ENCODE measurements around the gene PML. TPM values are rescaled to one million over a fixed set of nuclear protein-coding genes. Genes with fewer than 3 reads are reported as not detected.

The PML gene
- total RNA-seq, 1 experiment from 2014 or later = 67.2 TPM

- H3K27me3 ChIP-seq (ENCODE audit: insufficient read depth, low read depth) = no peaks in the 10 kb centered on the region
- TF ChIP-seq EZH2 (IDR thresholded peaks at IDR 0.05; ENCODE audit: low read depth) = no peak
- no peak for TF ChIP-seq CTCF (conservative IDR thresholded peaks at IDR 0.05)
- BruUV-seq (replicated peaks) = no TSS peak
- H2AFZ ChIP-seq = no peak overlapping the region
- DNase-seq = no peak
- H3K9me3 ChIP-seq (ENCODE audit: insufficient read depth, low read depth) = no peaks in the 10 kb centered on the region
- H4K20me1 ChIP-seq (ENCODE audit: insufficient read depth) = 0 out of 2 replicates have a peak, but pooled peaks cover 9% of the 10 kb centered on the region
- no peaks in the 10 kb centered on the region for H3K9me2 ChIP-seq (ENCODE audit: insufficient read depth)
- CTCF ChIA-PET = interaction anchor here (0.6 to 0.7 kb wide), 2 partner anchors 220 to 1934 kb away, joined by 5 to 7 read pairs; no protein-coding TSS in a partner anchor
- no peak overlapping the region for H3K27ac ChIP-seq
- H3K36me3 ChIP-seq (ENCODE audit: low read depth) = no peaks in the 10 kb centered on the region
- POLR2A ChIA-PET (ENCODE audit: unreplicated experiment) = no interaction called here
- H3K4me3 ChIP-seq = no peak overlapping the region
- H3F3A ChIP-seq (ENCODE audit: insufficient read depth, low read depth) = 0 out of 2 replicates have a peak, but pooled peaks cover 5% of the 10 kb centered on the region
- H3K4me1 ChIP-seq (replicated peaks; ENCODE audit: insufficient read depth) = peaks cover 8% of the 10 kb centered on the region; the same call in 1 of the 2 replicates
- intact Hi-C loops (cut with micrococcal nuclease; ENCODE audit: unreplicated experiment) = no loop called here
- 0 out of 2 replicates have a peak, but pooled peaks cover 6% of the 10 kb centered on the region for H3K79me2 ChIP-seq (ENCODE audit: low read depth)
- no peak overlapping the region for H3K4me2 ChIP-seq
Observed at GRCh38 chr15:74010929-74011540, 16.5 kb downstream of the PML start.

- CTCF ChIA-PET = interaction anchor here (0.6 kb wide), 1 partner anchor 1933 kb away, joined by 7 read pairs; no protein-coding TSS in a partner anchor
- H3K9me3 ChIP-seq (ENCODE audit: insufficient read depth, low read depth) = no peaks in the 10 kb centered on the region
- BruUV-seq (replicated peaks) = no TSS peak
- TF ChIP-seq EZH2 (IDR thresholded peaks at IDR 0.05; ENCODE audit: low read depth) (no peak), CTCF (conservative IDR thresholded peaks at IDR 0.05) (no peak)
- POLR2A ChIA-PET (ENCODE audit: unreplicated experiment) = no interaction called here
- no peak for DNase-seq
- intact Hi-C loops (cut with micrococcal nuclease; ENCODE audit: unreplicated experiment) = no loop called here
- H3K9me2 ChIP-seq (ENCODE audit: insufficient read depth) = no peaks in the 10 kb centered on the region
- no peak overlapping the region for H2AFZ ChIP-seq
- no peak overlapping the region for H3K4me2 ChIP-seq
- 0 out of 2 replicates have a peak, but pooled peaks cover 5% of the 10 kb centered on the region for H3F3A ChIP-seq (ENCODE audit: insufficient read depth, low read depth)
- 0 out of 2 replicates have a peak, but pooled peaks cover 9% of the 10 kb centered on the region for H4K20me1 ChIP-seq (ENCODE audit: insufficient read depth)
- no peaks in the 10 kb centered on the region for H3K36me3 ChIP-seq (ENCODE audit: low read depth)
- H3K27ac ChIP-seq = no peak overlapping the region
- no peaks in the 10 kb centered on the region for H3K27me3 ChIP-seq (ENCODE audit: insufficient read depth, low read depth)
- no peak overlapping the region for H3K4me3 ChIP-seq
- 0 out of 2 replicates have a peak, but pooled peaks cover 6% of the 10 kb centered on the region for H3K79me2 ChIP-seq (ENCODE audit: low read depth)
- H3K4me1 ChIP-seq (replicated peaks; ENCODE audit: insufficient read depth) = peaks cover 8% of the 10 kb centered on the region; the same call in 1 of the 2 replicates
Observed at GRCh38 chr15:74011610-74012009, 17.1 kb downstream of the PML start.

- CTCF ChIA-PET = no interaction called here
- Histone ChIP-seq H3F3A (ENCODE audit: insufficient read depth, low read depth) (0 out of 2 replicates have a peak, but pooled peaks cover 5% of the 10 kb centered on the region), H3K4me3 (no peak overlapping the region), H3K9me2 (ENCODE audit: insufficient read depth) (no peaks in the 10 kb centered on the region), H3K27ac (no peak overlapping the region), H3K27me3 (ENCODE audit: insufficient read depth, low read depth) (no peaks in the 10 kb centered on the region), H3K79me2 (ENCODE audit: low read depth) (0 out of 2 replicates have a peak, but pooled peaks cover 6% of the 10 kb centered on the region), H3K4me1 (replicated peaks; ENCODE audit: insufficient read depth) (peaks cover 8% of the 10 kb centered on the region; the same call in 1 of the 2 replicates), H3K36me3 (ENCODE audit: low read depth) (no peaks in the 10 kb centered on the region), H3K4me2 (no peak overlapping the region), H3K9me3 (ENCODE audit: insufficient read depth, low read depth) (no peaks in the 10 kb centered on the region), H4K20me1 (ENCODE audit: insufficient read depth) (0 out of 2 replicates have a peak, but pooled peaks cover 9% of the 10 kb centered on the region), H2AFZ (no peak overlapping the region)
- no TSS peak for BruUV-seq (replicated peaks)
- TF ChIP-seq EZH2 (IDR thresholded peaks at IDR 0.05; ENCODE audit: low read depth) (no peak), CTCF (conservative IDR thresholded peaks at IDR 0.05) (no peak)
- POLR2A ChIA-PET (ENCODE audit: unreplicated experiment) = no interaction called here
- intact Hi-C loops (cut with micrococcal nuclease; ENCODE audit: unreplicated experiment) = no loop called here
- DNase-seq = no peak
Observed at GRCh38 chr15:74013374-74013894, 18.9 kb downstream of the PML start.

Data from PC-9 (cell line).